ENCODE measurements around the gene DOCK8. TPM values are rescaled to one million over a fixed set of nuclear protein-coding genes. Genes with fewer than 3 reads are reported as not detected.

The DOCK8 gene
- total RNA-seq, 1 donor from 2014 or later = 0.54 TPM

DNA sequence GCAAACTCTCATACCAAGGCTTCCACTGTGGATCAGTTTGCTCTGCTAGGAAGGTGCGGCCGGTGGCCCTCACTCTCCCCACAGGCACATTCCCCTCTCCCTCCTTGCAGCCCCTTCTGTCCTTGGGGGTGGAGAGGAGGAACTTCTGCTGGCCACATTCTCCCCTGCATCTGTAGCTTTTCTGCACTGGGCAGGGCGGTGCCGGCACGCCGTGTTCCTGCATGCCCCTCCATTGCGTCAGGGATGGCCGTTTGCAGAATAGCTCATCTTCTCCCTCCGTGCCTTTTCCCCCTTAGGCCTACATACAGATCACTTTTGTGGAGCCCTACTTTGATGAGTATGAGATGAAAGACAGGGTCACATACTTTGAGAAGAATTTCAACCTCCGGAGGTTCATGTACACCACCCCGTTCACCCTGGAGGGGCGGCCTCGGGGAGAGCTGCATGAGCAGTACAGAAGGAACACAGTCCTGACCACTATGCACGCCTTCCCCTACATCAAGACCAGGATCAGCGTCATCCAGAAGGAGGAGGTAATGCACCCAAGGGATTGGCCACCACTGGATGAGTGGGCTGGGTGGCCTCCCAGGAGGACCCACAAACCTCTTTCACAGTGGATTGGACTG lies 231.5 kb downstream of the DOCK8 start:
- Mint-ChIP-seq H3K27me3 (ENCODE audit: insufficient read depth, low read depth) (no peaks in the 10 kb centered on the region), H3K9me3 (peaks cover 14% of the 10 kb centered on the region)

GRCh38 chr9:447230-448025 lies 232.8 kb downstream of the DOCK8 start:
- Histone ChIP-seq H3K4me2 (no peak overlapping the region), H3K36me3 (no peaks in the 10 kb centered on the region)
- H3K36me3 Mint-ChIP-seq = peaks cover 7% of the 10 kb centered on the region

More for the DNA sequence above, 231.5 kb downstream of the DOCK8 start:
- TF ChIP-seq EZH2 (IDR thresholded peaks at IDR 0.05) (no peak), EZH2phosphoT487 (IDR thresholded peaks at IDR 0.05) (no peak)
- TF ChIP-seq, protein P1, sequence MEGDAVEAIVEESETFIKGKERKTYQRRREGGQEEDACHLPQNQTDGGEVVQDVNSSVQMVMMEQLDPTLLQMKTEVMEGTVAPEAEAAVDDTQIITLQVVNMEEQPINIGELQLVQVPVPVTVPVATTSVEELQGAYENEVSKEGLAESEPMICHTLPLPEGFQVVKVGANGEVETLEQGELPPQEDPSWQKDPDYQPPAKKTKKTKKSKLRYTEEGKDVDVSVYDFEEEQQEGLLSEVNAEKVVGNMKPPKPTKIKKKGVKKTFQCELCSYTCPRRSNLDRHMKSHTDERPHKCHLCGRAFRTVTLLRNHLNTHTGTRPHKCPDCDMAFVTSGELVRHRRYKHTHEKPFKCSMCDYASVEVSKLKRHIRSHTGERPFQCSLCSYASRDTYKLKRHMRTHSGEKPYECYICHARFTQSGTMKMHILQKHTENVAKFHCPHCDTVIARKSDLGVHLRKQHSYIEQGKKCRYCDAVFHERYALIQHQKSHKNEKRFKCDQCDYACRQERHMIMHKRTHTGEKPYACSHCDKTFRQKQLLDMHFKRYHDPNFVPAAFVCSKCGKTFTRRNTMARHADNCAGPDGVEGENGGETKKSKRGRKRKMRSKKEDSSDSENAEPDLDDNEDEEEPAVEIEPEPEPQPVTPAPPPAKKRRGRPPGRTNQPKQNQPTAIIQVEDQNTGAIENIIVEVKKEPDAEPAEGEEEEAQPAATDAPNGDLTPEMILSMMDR (IDR thresholded peaks at IDR 0.05) = no peak
- no peak overlapping the region for H3K4me3 Mint-ChIP-seq
- Histone ChIP-seq H3K9ac (no peak overlapping the region), H3K27ac (no peak overlapping the region), H3K36me3 (no peaks in the 10 kb centered on the region), H2AFZ (replicated peaks) (no peak overlapping the region), H3K27me3 (no peaks in the 10 kb centered on the region), H3K4me3 (no peak overlapping the region), H3K4me2 (no peak overlapping the region), H3K4me1 (peaks cover 13% of the 10 kb centered on the region), H3F3A (ENCODE audit: low read depth) (peaks cover 9% of the 10 kb centered on the region), H4K20me1 (ENCODE audit: low read depth) (no peaks in the 10 kb centered on the region), H3K9me3 (ENCODE audit: low read depth) (no peaks in the 10 kb centered on the region), H3K79me2 (ENCODE audit: low read depth) (no peaks in the 10 kb centered on the region)
- peaks cover 9% of the 10 kb centered on the region for H3K36me3 Mint-ChIP-seq
- no peak for DNase-seq (ENCODE audit: low spot score)
- H3K4me1 Mint-ChIP-seq = peaks cover 16% of the 10 kb centered on the region
- H3K27ac Mint-ChIP-seq = no peak overlapping the region

GRCh38 chr9:450057-450456 lies 235.4 kb downstream of the DOCK8 start:
- Mint-ChIP-seq H3K9me3 (peaks cover 10% of the 10 kb centered on the region), H3K4me3 (no peak overlapping the region), H3K27me3 (ENCODE audit: insufficient read depth, low read depth) (no peaks in the 10 kb centered on the region), H3K27ac (no peak overlapping the region), H3K4me1 (peaks cover 6% of the 10 kb centered on the region), H3K36me3 (peaks cover 6% of the 10 kb centered on the region)
- H3K79me2 ChIP-seq (ENCODE audit: low read depth) = no peaks in the 10 kb centered on the region
- no peak for DNase-seq (ENCODE audit: low spot score)
- H3K36me3 ChIP-seq = no peaks in the 10 kb centered on the region
- no peaks in the 10 kb centered on the region for H4K20me1 ChIP-seq (ENCODE audit: low read depth)
- no peaks in the 10 kb centered on the region for H3K27me3 ChIP-seq
- H3K4me1 ChIP-seq = no peaks in the 10 kb centered on the region
- no peak overlapping the region for H3K9ac ChIP-seq
- H3K4me2 ChIP-seq = no peak overlapping the region
- no peak overlapping the region for H2AFZ ChIP-seq (replicated peaks)
- H3F3A ChIP-seq (ENCODE audit: low read depth) = no peaks in the 10 kb centered on the region
- H3K27ac ChIP-seq = no peak overlapping the region
- no peaks in the 10 kb centered on the region for H3K9me3 ChIP-seq (ENCODE audit: low read depth)
- TF ChIP-seq, protein P1 (IDR thresholded peaks at IDR 0.05) = no peak
- TF ChIP-seq EZH2phosphoT487 (IDR thresholded peaks at IDR 0.05) (no peak), EZH2 (IDR thresholded peaks at IDR 0.05) (no peak)
- H3K4me3 ChIP-seq = no peak overlapping the region

More at GRCh38 chr9:447230-448025, 232.8 kb downstream of the DOCK8 start:
- Mint-ChIP-seq H3K4me1 (peaks cover 14% of the 10 kb centered on the region), H3K9me3 (peaks cover 13% of the 10 kb centered on the region), H3K4me3 (no peak overlapping the region), H3K27me3 (ENCODE audit: insufficient read depth, low read depth) (no peaks in the 10 kb centered on the region), H3K27ac (no peak overlapping the region)
- Histone ChIP-seq H2AFZ (replicated peaks) (no peak overlapping the region), H3K4me3 (no peak overlapping the region), H3F3A (ENCODE audit: low read depth) (peaks cover 8% of the 10 kb centered on the region), H3K27me3 (no peaks in the 10 kb centered on the region), H3K4me1 (peaks cover 5% of the 10 kb centered on the region), H3K27ac (no peak overlapping the region), H4K20me1 (ENCODE audit: low read depth) (no peaks in the 10 kb centered on the region), H3K79me2 (ENCODE audit: low read depth) (no peaks in the 10 kb centered on the region), H3K9me3 (ENCODE audit: low read depth) (no peaks in the 10 kb centered on the region), H3K9ac (no peak overlapping the region)
- DNase-seq (ENCODE audit: low spot score) = no peak
- TF ChIP-seq EZH2phosphoT487 (IDR thresholded peaks at IDR 0.05) = no peak
- TF ChIP-seq, protein P1 (IDR thresholded peaks at IDR 0.05) = no peak

All from neural progenitor cell (in vitro differentiated cells).